Measurements from ENCODE around the gene SDK2.

DNA sequence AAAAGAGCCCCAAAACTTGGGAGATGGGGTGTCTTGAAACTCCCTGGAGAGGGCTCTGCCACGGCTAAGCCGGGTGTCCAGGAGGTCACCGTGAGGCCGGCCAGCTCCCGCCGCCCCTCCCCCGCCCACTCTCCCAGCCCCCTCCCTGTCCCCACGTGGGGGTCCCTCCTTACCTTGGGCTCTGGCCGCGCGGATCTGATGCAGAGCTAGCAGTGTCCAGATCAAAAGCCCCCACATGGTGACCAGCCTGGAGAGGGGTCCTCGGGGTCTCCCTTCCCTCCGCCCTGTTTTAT, 447 bp downstream of the SDK2 start:
- TF ChIP-seq ZNF384 (IDR thresholded peaks at IDR 0.05) = no peak
- TF ChIP-seq LEF1 (IDR thresholded peaks at IDR 0.05; ENCODE audit: borderline replicate concordance) = no peak
- no peak for TF ChIP-seq FOXA1 (IDR thresholded peaks at IDR 0.05)
- no peak for TF ChIP-seq SP1 (IDR thresholded peaks at IDR 0.05)
- TF ChIP-seq, protein P1, sequence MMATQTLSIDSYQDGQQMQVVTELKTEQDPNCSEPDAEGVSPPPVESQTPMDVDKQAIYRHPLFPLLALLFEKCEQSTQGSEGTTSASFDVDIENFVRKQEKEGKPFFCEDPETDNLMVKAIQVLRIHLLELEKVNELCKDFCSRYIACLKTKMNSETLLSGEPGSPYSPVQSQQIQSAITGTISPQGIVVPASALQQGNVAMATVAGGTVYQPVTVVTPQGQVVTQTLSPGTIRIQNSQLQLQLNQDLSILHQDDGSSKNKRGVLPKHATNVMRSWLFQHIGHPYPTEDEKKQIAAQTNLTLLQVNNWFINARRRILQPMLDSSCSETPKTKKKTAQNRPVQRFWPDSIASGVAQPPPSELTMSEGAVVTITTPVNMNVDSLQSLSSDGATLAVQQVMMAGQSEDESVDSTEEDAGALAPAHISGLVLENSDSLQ (IDR thresholded peaks at IDR 0.05) = no peak
- no peak for TF ChIP-seq L3MBTL2 (conservative IDR thresholded peaks at IDR 0.05)
- TF ChIP-seq SUZ12 (IDR thresholded peaks at IDR 0.05) = no peak
- TF ChIP-seq BHLHE40 (IDR thresholded peaks at IDR 0.05; ENCODE audit: borderline replicate concordance) = no peak
